ENCODE measurements around the gene PCSK2.
A peak's percentile ranks its signal among the peaks of the same experiment; 100 is the strongest.

PCSK2 gene

DNA sequence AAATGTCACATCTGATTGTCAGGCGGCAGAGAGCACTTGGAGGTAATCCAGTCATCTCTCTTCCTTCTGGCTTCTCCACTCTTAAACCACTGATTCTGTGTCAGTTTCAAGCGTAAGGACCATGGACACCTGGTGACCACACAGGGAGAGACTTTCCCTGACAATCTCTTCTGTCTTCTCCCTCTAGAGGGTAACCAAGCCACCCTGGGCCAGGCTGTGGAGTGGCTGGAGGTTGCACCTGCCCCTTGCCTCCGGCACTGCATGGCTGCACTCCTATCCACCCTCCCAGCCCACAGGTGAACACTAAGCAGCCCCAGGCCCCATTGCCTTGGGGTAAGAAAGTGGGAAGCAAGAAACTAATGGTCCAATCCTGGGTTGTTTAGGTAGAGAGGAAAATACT, 225.6 kb downstream of the PCSK2 start:
- DNase-seq: no peak

DNA sequence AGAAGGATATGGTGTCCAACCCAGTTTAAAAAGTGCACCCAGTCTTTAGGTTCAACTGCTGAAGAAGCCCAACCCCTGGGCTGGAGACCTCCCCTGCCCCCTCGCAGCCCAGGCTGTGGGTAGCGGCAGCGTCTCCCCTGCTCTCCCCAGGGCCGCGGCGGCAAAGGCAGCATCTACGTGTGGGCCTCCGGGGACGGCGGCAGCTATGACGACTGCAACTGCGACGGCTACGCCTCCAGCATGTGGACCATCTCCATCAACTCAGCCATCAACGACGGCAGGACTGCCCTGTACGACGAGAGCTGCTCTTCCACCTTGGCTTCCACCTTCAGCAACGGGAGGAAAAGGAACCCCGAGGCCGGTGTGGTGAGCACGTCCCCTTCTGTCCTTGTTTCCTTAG, 226.8 kb downstream of the PCSK2 start:
- no peak for DNase-seq

DNA sequence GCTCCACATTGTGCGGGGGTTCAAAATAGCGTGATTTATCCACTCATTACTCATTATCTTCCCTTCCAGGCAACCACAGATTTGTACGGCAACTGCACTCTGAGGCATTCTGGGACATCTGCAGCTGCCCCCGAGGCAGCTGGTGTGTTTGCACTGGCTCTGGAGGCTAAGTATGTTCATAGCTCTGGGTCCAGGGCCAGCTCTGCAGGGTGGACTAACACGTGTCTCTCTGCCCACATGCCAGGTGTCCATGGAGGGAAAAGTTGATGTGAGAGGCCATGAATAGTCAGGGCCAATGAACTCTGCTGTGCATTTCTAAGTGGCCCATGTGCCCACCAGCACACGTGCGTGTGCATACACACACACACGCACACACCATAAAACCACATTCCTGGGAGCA, 229.4 kb downstream of the PCSK2 start:
- DNase-seq: peak; percentile 52

DNA sequence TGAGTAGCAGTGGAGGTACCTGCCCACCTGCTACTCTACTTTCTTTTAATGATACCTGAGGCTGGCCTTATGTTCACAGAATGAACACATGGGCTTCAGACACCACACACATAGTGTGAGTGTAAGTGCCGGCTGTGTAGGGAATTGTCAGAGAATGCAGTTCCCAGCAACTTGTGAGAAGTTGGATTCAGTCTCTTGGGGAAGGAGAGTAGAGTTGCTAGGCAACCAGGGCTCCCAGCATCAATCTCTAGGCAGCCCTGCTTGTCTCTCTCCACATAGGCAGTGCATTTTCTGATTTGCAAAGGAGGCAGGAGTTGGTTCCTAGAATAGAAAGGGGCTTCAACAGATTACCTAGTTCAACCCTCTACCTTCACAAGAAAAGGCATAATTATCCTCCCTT, 230.2 kb downstream of the PCSK2 start:
- no peak for DNase-seq

DNA sequence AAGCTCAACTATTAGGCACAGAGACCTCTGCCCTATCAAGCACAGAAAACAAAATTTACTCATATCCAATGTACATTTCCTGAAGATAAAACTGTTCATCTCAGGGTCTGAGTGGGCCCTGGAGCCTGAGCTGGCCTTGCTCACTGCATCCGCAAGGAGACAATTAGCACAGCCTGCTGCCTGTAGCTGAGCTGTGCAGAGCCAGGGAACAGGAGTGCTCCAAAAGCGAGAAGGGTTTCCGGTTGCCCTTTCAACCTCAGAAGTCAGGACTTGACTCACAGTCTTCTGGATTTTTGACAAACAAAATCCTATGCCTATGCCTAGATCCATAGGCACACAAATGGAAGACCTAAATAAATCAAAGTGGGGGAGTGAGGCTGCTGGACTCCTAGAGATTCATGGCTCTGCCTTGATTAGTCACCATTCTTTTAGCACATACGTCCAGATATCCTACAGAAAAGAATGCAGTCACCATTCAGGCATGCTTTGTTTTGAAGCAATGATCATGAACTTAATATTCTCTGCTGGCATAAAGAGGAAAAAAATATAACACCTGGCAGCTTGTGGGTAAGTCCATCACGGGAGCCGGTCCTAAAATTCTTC, 230.8 kb downstream of the PCSK2 start:
- no peak for DNase-seq

DNA sequence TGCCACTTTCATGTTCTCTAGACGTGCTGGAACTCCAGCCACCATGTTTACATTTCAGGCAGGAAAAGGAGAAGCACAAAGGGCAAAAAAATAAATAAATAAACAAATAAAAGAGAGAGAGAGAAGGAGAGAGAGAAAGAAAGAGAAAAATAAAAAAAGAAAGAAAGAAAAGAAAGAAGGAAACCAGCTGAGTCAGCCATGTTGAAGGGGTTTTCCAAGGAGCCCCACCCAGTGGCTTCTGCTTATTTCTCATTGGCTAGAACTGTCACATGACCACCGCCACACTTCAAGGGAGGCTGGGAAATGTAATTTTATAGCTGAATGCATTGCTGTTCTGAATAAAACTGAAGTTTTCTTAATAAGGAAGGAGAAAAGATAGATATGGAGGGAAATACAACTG, 233.3 kb downstream of the PCSK2 start:
- no peak for DNase-seq

DNA sequence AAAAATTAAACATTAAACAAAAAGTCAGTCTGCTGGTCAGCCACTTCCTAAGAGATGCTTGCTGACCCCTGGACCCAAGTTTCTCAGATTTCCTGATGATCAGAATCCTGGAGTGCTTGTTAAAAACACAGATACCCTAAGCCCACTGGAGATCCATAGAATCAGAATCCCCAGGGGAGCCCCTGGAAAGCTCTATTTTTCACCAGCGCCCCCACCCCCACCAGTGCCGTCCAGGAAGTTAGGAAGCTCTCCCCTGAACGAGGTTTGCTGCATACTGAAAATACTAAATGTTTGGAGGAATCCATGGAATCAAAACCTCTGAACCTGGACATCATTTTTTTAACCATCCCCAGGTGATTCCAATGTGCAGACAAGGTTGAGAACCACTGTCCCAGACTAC, 235.1 kb downstream of the PCSK2 start:
- DNase-seq: no peak

DNA sequence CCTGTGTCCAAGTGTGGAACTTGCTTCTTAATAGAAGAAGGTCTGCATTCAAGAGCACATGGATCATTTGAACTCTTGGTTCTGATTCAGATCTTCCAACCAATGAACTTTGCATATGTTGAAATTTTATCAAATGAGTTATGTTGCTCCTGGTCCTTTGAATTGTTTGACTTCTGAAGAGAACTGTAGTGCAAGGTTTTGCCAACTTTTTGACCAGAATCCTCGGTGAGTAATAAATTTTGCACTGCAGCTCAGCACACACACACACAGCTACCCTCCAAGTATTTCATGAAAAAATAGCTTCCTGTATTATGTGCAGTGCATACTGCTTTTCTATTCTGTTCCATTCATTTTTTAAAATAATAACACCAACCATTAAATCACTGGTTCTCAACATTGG, 236.9 kb downstream of the PCSK2 start:
- DNase-seq: no peak

DNA sequence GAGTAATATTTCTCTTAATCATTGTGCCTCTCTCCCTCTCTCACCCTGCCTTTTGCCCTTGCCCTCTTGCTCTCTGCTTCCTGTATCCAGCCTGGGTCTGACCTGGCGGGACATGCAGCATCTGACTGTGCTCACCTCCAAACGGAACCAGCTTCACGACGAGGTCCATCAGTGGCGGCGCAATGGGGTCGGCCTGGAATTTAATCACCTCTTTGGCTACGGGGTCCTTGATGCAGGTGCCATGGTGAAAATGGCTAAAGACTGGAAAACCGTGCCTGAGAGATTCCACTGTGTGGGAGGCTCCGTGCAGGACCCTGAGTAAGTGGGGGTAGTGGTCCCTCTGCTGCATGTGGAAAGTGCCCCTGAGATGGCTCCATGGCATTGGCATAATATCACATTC, 238.4 kb downstream of the PCSK2 start:
- DNase-seq: no peak

DNA sequence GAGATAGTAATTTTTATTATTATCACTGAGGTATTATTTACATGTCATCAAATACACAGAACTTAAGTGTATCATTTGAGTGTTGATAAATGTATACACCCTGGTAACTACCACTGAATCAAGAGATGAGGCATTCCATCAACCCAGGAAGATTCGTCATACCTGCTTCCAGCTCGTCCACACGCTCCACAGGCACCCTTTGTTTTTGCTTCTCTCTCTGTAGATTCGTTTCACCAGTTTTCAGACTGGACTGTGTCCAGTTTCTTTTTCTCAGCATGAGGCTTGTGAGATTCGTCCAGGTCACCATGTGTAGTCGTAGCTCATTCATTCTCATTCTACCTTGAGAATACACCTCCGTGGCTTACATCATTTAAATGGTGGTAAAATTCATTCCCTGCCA, 239.8 kb downstream of the PCSK2 start:
- no peak for DNase-seq

DNA sequence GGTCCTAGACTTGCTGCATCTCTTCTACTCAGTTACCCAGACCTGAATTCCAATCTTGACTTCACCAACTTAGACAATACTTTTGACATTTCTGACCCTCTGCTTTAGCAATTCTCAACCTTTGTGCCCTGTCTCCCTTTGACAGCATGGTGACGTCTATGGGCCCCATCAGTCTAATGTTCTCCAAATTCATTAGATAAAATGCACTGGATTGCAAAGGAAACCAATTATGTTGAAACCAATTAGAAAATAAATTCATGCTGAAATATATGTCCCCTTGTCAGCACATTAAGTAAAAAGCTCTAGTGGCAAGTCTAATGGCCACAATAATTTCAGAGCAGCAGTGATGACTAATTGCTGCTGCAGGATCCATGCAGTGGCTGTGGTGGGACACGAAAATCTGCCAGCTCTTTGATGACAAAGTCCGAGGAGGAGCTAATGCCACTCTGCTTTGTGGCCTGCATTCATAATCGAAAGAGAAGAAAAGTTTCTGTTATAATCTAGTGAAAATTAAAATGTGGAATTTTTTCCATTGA, 240.3 kb downstream of the PCSK2 start:
- DNase-seq: no peak

DNA sequence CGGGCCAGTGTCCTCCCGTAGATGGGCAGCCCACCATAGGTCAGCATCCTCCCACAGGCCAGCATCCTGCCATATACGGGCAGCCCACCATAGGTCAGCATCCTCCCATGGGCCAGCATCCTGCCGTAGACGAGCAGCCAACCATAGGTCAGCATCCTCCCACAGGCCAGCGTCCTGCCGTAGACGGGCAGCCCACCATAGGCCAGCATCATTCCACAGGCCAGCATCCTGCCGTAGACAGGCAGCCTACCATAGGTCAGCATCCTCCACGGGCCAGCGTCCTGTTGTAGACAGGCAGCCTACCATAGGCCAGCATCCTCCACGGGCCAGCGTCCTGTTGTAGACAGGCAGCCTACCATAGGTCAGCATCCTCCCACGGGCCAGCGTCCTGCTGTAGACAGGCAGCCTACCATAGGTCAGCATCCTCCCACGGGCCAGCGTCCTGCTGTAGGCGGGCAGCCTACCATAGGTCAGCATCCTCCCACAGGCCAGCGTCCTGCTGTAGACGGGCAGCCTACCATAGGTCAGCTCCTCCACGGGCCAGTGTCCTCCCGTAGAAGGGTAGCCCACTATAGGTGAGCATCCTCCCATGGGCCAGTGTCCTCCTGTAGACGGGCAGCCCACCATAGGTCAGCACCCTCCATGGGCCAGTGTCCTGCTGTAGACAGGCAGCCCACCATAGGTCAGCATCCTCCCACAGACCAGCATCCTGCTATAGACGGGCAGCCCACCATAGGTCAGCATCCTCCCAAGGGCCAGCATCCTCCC, 241.4 kb downstream of the PCSK2 start:
- no peak for DNase-seq

DNA sequence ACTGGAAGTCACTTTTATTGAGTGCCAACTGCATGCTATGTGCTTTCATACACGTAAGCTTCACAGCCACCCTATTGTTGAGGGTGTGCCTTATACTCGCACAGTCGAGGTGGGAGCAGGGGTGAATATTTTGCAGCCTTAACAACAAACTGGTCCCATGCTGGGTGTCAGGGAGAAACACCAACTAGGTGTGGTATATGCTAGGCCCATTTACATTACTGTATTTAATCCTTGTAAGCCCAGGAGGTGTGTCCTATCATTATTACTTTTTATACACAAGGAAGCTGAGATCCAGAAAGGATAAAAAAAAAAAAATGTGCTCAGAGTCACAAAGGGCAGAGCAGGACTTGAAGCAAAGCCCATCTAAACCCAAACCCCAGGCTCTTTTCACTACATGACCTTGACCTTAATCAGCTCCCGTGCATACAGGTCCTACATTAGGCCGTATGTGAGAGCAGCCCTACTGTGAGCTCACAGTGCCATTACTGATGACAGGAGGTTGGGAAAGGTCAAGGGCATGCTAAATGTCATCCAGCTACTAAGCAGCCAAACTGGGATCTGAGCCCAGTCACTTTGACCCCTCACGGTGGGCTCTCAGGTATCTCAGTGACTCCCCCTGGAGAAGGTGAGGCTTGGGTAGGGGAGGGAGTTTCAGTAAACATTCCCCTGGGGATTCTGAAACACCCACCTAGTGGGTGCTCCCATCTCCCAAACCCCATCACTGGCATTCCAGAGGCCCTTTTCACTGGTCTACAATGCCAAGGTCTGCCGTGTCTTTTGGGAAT, 242.6 kb downstream of the PCSK2 start:
- no peak for DNase-seq

DNA sequence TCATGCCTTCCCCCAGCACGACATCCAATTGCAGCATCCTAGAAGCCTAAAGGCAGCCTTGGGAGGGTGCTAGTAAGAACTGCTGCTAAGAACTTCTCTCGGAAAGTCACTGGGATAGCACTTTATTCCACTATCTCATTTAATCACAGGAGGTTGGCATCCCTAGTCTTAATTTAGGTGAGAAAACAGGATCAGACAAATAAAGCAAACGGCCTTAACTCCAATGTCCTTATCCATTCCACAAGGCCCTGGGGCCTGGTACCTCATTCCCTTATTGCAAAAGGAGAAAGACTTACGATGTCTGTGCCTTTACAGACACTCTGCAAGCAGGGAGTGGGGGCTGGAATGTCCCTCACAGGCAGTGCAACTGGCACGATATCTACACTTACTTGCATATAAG, 243.7 kb downstream of the PCSK2 start:
- DNase-seq: no peak

DNA sequence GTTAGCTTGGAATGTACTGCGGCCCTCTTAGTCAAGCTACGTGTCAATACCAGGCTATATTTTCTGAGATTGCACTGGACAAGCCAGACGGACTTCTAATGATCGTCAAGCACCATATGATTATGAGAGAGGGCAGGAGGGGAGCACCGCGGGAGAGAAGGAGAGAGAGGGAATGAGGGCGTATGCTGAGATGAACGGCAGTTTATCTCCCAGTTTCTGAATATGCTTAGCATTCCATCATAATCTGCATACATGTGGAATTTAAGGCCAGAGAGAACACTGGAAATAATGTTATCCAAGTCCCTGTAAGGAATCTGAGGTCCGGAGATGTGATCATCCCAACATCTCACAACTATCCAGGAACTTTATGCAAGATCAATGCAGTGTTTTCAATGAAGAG, 244.1 kb downstream of the PCSK2 start:
- no peak for DNase-seq

DNA sequence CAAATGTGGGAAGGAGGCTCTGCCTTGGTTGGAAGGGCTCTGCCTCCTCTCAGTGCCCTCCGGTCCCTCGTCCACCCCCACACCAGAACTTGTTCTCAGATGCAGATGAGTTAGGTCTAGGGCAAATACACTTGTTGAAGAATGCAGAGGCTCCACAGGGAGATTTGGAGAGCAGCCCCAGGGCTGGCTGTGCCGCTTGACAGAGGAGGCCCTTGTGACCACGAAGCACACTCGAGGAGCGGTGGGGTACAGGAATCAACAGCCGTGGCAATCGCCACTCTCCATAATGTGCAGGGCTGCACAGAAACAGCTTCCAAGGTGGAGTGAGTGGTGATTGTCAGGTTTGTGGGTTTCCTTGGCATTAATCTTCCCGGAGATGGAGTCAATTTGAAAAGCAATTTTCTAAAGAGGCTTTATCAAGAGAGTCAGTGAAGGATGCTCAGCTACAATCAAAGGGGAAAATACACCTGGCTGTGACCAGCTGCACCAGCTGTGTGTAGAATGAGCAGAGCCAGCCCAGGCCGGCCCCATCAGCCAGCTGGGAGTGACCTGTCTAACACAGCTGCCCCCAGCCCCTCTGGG, 244.9 kb downstream of the PCSK2 start:
- no peak for DNase-seq

DNA sequence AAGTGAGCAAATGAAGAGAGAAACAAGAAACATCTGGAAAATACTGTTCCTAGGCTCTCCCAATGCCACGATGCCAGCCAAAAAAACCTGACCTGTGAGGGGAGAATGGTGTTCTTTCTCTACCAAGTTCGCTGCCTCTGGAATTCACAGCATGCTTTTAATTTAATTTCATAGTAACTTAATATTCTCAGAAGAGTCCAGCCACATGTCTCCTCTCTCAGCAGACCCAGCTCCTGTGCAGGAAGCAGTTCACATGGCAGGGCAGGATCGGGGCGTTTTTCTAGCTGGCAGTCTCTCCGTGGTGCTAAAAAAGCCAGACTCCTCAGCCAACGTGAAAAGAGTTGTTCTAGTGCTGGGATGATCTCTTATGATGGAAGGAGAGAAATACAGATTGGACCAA, 246.8 kb downstream of the PCSK2 start:
- DNase-seq: peak; percentile 40

DNA sequence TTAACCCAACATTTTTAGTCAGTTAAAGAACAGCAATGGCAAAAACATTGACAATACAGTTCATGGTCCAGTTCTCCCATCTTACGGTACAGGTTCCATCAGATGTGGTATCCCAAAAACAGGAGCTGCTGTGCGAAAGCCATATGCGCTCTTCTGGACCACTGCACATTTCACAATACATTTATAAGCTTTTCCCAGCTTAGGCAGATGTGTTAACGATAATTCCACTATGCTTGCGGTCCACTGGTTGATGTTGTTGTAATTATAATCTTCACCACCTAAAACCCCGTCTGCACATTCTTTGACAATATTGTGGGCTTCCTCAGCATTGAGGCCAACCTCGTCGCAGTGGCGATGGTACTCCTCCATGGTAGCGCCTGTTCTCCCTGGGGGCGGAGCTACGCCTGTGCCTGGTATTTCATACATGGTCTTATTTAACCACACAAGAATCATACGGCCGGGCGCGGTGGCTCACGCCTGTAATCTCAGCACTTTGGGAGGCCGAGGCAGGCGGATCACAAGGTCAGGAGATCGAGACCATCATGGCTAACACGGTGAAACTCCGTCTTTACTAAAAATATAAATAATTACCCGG, 252.3 kb downstream of the PCSK2 start:
- DNase-seq: no peak

DNA sequence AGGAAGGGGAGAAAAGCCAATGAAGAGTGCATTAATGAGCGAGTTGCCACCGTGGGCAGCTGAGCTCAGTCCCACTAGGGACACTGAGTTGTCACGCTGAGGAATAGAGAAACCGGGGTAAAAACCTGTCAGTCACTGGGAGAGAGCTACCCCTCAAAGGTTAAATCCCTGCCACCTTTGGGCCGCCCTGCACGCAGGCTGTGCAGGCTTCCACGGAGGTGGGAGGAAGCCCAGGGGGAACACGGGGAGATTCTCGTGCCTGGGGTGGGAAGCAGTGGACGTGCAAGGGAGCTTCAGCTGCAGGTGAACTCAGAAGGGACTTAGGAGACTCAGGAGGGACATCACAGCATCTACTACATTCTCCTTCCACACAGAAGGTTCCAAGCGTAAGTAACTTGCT, 253.9 kb downstream of the PCSK2 start:
- DNase-seq: no peak

DNA sequence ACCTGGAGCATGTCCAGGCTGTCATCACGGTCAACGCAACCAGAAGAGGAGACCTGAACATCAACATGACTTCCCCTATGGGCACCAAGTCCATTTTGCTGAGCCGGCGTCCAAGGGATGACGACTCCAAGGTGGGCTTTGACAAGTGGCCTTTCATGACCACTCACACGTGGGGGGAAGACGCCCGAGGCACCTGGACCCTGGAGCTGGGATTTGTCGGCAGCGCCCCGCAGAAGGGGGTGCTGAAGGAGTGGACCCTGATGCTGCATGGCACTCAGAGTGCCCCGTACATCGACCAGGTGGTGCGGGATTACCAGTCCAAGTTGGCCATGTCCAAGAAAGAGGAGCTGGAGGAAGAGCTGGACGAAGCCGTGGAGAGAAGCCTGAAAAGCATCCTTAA, 254.8 kb downstream of the PCSK2 start:
- no peak for DNase-seq

DNA sequence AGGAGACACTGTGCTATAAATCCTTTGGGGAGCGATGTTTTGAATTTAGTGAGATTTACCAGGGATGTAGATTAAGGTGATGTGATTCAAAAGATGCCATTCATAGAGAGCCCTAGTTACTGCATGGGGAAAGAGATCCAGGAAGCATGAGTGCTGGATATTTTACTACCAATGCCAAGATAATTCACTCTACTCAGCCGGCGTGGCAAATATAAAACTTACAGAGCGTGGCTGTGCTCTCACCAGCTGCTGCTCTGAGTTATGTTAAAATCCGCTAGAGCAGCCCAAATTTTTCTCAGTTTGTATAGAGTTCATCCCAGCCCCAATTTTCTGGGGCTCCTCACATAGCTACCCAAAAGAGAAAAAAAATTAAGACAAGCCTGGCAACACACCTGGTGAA, 255.7 kb downstream of the PCSK2 start:
- DNase-seq: no peak

DNA sequence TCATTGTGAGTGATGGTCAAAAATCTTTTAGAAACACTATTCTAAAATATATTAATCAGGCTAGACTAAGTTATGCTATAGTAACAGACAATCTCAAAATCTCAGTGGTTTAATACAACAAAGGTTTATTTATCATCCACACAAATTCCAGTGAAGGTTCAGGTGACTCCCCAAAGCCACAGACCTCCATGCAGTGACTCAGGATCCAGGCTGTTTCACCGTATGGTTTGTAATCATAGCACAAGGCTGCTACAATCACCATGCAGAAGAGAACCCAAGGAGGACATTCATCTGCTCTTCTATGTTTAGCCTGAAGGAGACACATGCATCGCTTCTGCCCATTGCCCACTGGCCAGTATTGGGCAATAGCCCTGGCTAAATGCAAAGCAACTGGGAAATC, 258.2 kb downstream of the PCSK2 start:
- no peak for DNase-seq

Data from femur (tissue), 1 donor.